HEK293T (cell line): ENCODE data around the gene ZBTB43.

ENCODE experiments used
- CTCF ChIA-PET: fragments of 350-600 bp; formaldehyde crosslinking; extraction: SDS; loops from one replicate; lab custom pipeline; 2021; ENCODE audit warnings: antibody characterized with exemption, inconsistent platforms; lab: Yijun Ruan, JAX
- POLR2A ChIA-PET: fragments of 350-600 bp; formaldehyde crosslinking; extraction: SDS; loops from one replicate; lab custom pipeline; 2020; ENCODE audit warnings: antibody characterized with exemption, inconsistent platforms; lab: Yijun Ruan, JAX
- DNase-seq: peaks from one replicate; pipeline ENCODE4 v3.0.0; 2012; ENCODE audit warnings: mixed read lengths; ENCODE audit errors: extremely low spot score
- ARNT ChIP-seq: fragments of 450-650 bp; IDR thresholded peaks from 2 replicates; pipeline ENCODE4 v1.6.1; 2017; ENCODE audit warnings: mild to moderate bottlenecking
- BHLHE40 ChIP-seq: fragments of 450-650 bp; IDR thresholded peaks from 2 replicates; pipeline ENCODE4 v1.6.1; 2016; ENCODE audit warnings: mild to moderate bottlenecking, moderate library complexity, borderline replicate concordance
- CTBP1 ChIP-seq: fragments of 450-650 bp; IDR thresholded peaks from 2 replicates; pipeline ENCODE4 v1.6.1; 2016; ENCODE audit warnings: borderline replicate concordance
- ELF4 ChIP-seq: fragments of 450-650 bp; IDR thresholded peaks from 2 replicates; pipeline ENCODE4 v1.6.1; 2017; ENCODE audit warnings: antibody characterized with exemption
- FOXA1 ChIP-seq: fragments of 450-650 bp; IDR thresholded peaks from 2 replicates; pipeline ENCODE4 v1.6.1; 2016; ENCODE audit warnings: mild to moderate bottlenecking
- FOXK2 ChIP-seq: fragments of 450-650 bp; IDR thresholded peaks from 2 replicates; pipeline ENCODE4 v1.6.1; 2016; ENCODE audit warnings: mild to moderate bottlenecking
- FOXM1 ChIP-seq: fragments of 450-650 bp; IDR thresholded peaks from 2 replicates; pipeline ENCODE4 v1.6.1; 2017; ENCODE audit warnings: mild to moderate bottlenecking, borderline replicate concordance
- HDGF ChIP-seq: fragments of 450-650 bp; IDR thresholded peaks from 2 replicates; pipeline ENCODE4 v1.6.1; 2017; ENCODE audit warnings: antibody characterized with exemption, borderline replicate concordance
- L3MBTL2 ChIP-seq: fragments of 450-650 bp; conservative IDR thresholded peaks from 2 replicates; pipeline ENCODE4 v1.6.1; 2016; ENCODE audit warnings: mild to moderate bottlenecking
- LEF1 ChIP-seq: fragments of 450-650 bp; IDR thresholded peaks from 2 replicates; pipeline ENCODE4 v1.6.1; 2017; ENCODE audit warnings: mild to moderate bottlenecking, borderline replicate concordance
- NFRKB ChIP-seq: fragments of 450-650 bp; IDR thresholded peaks from 2 replicates; pipeline ENCODE4 v1.6.1; 2016; ENCODE audit warnings: mild to moderate bottlenecking, moderate library complexity
- PKNOX1 ChIP-seq: fragments of 450-650 bp; IDR thresholded peaks from 2 replicates; pipeline ENCODE4 v1.6.1; 2016
- SP1 ChIP-seq: fragments of 450-650 bp; IDR thresholded peaks from 2 replicates; pipeline ENCODE4 v1.6.1; 2017
- SUZ12 ChIP-seq: fragments of 450-650 bp; IDR thresholded peaks from 2 replicates; pipeline ENCODE4 v1.6.1; 2016; ENCODE audit warnings: mild to moderate bottlenecking
- TARDBP ChIP-seq: fragments of 450-650 bp; IDR thresholded peaks from 2 replicates; pipeline ENCODE4 v1.6.1; 2016
- ZNF384 ChIP-seq: fragments of 450-650 bp; IDR thresholded peaks from 2 replicates; pipeline ENCODE4 v1.6.1; 2016

Gene ZBTB43

GRCh38 chr9:126829035-126829434 lies 24.2 kb downstream of the ZBTB43 start:
- TF ChIP-seq FOXM1 (no peak), L3MBTL2 (no peak), PKNOX1 (no peak), SP1 (no peak), ELF4 (no peak), HDGF (no peak), ARNT (no peak), ZNF384 (no peak), FOXK2 (no peak), LEF1 (no peak), TARDBP (no peak), CTBP1 (no peak), BHLHE40 (no peak), SUZ12 (no peak)
- ChIA-PET CTCF (interaction anchor here (0.7 kb wide), 2 partner anchors 11 to 23 kb away, joined by 3 read pairs; no protein-coding TSS in a partner anchor), POLR2A (no interaction called here)
- DNase-seq, result no peak

GRCh38 chr9:126830827-126831226 lies 26.0 kb downstream of the ZBTB43 start:
- POLR2A ChIA-PET, result interaction anchor here (0.8 kb wide), 1 partner anchor 26 kb away, joined by 4 read pairs; the partner anchor contains the start of gene ZBTB43
- no peak for TF ChIP-seq SP1
- no peak for TF ChIP-seq NFRKB
- TF ChIP-seq SUZ12, result no peak
- TF ChIP-seq ELF4, result no peak
- no peak for DNase-seq
- CTCF ChIA-PET, result no interaction called here

GRCh38 chr9:126832440-126832839 lies 27.6 kb downstream of the ZBTB43 start:
- ChIA-PET POLR2A (no interaction called here), CTCF (no interaction called here)
- DNase-seq, result no peak
- TF ChIP-seq SUZ12 (no peak), LEF1 (no peak), ARNT (no peak), NFRKB (no peak)

GRCh38 chr9:126833020-126833419 lies 28.2 kb downstream of the ZBTB43 start:
- ChIA-PET POLR2A (no interaction called here), CTCF (no interaction called here)
- TF ChIP-seq CTBP1 (no peak), SP1 (no peak), SUZ12 (no peak), FOXM1 (no peak), ARNT (no peak), L3MBTL2 (no peak), NFRKB (no peak), TARDBP (no peak), LEF1 (no peak), ZNF384 (no peak), ELF4 (no peak), BHLHE40 (no peak), FOXA1 (no peak), HDGF (no peak), FOXK2 (no peak), PKNOX1 (no peak)

GRCh38 chr9:126833710-126834345 lies 29.0 kb downstream of the ZBTB43 start:
- ChIA-PET CTCF (interaction anchor here (0.6 kb wide), 1 partner anchor 19 kb away, joined by 5 read pairs; no protein-coding TSS in a partner anchor), POLR2A (no interaction called here)
- DNase-seq, result no peak
- TF ChIP-seq ARNT (no peak), ZNF384 (no peak), SUZ12 (no peak), HDGF (no peak), FOXK2 (no peak), TARDBP (no peak), NFRKB (no peak), SP1 (no peak), CTBP1 (no peak), L3MBTL2 (no peak), PKNOX1 (no peak), LEF1 (no peak), BHLHE40 (no peak), ELF4 (no peak)

More at GRCh38 chr9:126833020-126833419, 28.2 kb downstream of the ZBTB43 start:
- no peak for DNase-seq

- DNase-seq, result no peak
- ChIA-PET POLR2A (interaction anchor here (1.7 kb wide), 1 partner anchor 30 kb away, joined by 7 read pairs; the partner anchor contains the start of gene ZBTB43), CTCF (no interaction called here)
- TF ChIP-seq LEF1 (no peak), ARNT (no peak), FOXM1 (no peak), L3MBTL2 (no peak), SUZ12 (no peak), SP1 (no peak), PKNOX1 (no peak), ELF4 (no peak), NFRKB (no peak), CTBP1 (no peak), ZNF384 (no peak), FOXA1 (no peak), BHLHE40 (no peak), HDGF (no peak), TARDBP (no peak)
Observed at GRCh38 chr9:126834672-126835071, 29.8 kb downstream of the ZBTB43 start.
